Measurements from ENCODE around the gene PRR23E.

DNA sequence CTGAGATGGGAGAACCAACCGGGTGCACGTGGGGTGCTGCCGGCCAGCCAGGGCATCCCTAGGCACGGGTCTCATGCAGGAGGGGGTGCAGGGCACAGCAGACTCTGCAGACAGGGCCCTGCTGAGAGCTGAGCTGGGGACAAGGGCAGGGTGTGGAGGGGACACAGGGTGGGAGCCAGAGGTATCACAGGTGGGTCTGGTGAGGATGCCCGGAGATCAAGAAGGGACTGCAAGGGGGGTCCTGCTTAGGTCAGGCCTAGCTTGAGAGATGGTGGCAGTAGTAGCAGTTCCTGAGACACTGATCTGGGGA, 39.5 kb upstream of the PRR23E start:
- TF ChIP-seq, protein P1, sequence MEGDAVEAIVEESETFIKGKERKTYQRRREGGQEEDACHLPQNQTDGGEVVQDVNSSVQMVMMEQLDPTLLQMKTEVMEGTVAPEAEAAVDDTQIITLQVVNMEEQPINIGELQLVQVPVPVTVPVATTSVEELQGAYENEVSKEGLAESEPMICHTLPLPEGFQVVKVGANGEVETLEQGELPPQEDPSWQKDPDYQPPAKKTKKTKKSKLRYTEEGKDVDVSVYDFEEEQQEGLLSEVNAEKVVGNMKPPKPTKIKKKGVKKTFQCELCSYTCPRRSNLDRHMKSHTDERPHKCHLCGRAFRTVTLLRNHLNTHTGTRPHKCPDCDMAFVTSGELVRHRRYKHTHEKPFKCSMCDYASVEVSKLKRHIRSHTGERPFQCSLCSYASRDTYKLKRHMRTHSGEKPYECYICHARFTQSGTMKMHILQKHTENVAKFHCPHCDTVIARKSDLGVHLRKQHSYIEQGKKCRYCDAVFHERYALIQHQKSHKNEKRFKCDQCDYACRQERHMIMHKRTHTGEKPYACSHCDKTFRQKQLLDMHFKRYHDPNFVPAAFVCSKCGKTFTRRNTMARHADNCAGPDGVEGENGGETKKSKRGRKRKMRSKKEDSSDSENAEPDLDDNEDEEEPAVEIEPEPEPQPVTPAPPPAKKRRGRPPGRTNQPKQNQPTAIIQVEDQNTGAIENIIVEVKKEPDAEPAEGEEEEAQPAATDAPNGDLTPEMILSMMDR (IDR thresholded peaks at IDR 0.05): no peak
- TF ChIP-seq, protein P2, sequence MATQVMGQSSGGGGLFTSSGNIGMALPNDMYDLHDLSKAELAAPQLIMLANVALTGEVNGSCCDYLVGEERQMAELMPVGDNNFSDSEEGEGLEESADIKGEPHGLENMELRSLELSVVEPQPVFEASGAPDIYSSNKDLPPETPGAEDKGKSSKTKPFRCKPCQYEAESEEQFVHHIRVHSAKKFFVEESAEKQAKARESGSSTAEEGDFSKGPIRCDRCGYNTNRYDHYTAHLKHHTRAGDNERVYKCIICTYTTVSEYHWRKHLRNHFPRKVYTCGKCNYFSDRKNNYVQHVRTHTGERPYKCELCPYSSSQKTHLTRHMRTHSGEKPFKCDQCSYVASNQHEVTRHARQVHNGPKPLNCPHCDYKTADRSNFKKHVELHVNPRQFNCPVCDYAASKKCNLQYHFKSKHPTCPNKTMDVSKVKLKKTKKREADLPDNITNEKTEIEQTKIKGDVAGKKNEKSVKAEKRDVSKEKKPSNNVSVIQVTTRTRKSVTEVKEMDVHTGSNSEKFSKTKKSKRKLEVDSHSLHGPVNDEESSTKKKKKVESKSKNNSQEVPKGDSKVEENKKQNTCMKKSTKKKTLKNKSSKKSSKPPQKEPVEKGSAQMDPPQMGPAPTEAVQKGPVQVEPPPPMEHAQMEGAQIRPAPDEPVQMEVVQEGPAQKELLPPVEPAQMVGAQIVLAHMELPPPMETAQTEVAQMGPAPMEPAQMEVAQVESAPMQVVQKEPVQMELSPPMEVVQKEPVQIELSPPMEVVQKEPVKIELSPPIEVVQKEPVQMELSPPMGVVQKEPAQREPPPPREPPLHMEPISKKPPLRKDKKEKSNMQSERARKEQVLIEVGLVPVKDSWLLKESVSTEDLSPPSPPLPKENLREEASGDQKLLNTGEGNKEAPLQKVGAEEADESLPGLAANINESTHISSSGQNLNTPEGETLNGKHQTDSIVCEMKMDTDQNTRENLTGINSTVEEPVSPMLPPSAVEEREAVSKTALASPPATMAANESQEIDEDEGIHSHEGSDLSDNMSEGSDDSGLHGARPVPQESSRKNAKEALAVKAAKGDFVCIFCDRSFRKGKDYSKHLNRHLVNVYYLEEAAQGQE (IDR thresholded peaks at IDR 0.05; ENCODE audit: insufficient read depth in 1 of 2, low read depth in 2 of 2, low read length in 1 of 2): no peak
- no peak for TF ChIP-seq POLR2AphosphoS5 (IDR thresholded peaks at IDR 0.05; ENCODE audit: low read depth, low read length)
- no peak for TF ChIP-seq SIN3A (IDR thresholded peaks at IDR 0.05; ENCODE audit: borderline replicate concordance, insufficient read depth, low read depth, low read length)
- TF ChIP-seq TCF7L2 (IDR thresholded peaks at IDR 0.05; ENCODE audit: low read depth, low read length): no peak

All from Panc1 (cell line).